Activated gamma-delta T cell treated with anti-CD3 and anti-CD28 coated beads, Interleukin-2, amount 50 U/mL, for 16 hours (primary cell): ENCODE results near the gene MCM6.
"Not testable (repeated sequence)": the region's sequence is repeated elsewhere in the genome, so short reads cannot be mapped to it uniquely, and the experiment has no call there.

Experiments used
- DNase-seq: peaks from one replicate; pipeline ENCODE4 v3.0.0-alpha.2; 2020; ENCODE audit warnings: low read depth

The MCM6 gene

GRCh38 chr2:135876066-135876711, at the start of gene MCM6:
Gene MCM6 (minus strand): TSS chr2:135876443. CDS start chr2:135876365, 78 bp downstream.
- DNase-seq, result peak; percentile 97

DNA sequence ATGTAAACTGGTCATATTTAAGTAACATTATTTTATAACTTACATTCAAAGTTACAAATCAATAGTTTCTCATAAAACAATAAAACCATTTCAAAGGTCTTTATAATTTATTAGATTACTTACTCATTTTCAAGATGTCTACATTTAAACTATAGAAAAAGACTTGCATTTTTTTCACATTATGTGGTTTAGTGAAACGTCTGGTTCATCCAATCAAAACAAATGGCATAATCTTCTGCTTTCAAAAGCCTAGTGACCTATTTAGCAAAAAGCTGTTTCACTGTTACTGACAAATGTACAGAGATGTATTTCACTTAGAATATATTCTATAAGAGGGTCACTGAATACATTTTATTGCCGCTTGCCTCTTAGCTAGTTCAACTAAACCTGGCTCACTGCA, 49.3 kb upstream of the MCM6 start:
- no peak for DNase-seq

DNA sequence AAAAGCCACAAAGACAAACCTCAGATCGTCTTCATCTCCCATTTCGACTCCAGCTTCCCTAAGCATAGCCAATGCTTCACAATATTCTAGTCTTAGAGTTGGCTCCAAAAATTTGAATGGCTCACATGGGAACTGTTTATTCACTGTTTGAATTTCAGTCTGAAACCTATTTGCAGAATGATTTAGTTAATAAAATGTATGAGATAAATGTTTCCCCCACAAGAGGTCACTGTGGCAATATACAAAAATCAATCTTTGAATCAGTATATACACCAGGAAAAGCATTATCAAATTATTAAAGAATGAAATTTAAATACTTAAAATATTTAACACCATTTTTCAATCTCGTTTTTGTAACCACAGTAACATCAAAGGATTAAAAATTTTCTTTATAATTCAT, 40.0 kb upstream of the MCM6 start:
- no peak for DNase-seq

GRCh38 chr2:135914485-135914884, 38.2 kb upstream of the MCM6 start:
- DNase-seq, result no peak

DNA sequence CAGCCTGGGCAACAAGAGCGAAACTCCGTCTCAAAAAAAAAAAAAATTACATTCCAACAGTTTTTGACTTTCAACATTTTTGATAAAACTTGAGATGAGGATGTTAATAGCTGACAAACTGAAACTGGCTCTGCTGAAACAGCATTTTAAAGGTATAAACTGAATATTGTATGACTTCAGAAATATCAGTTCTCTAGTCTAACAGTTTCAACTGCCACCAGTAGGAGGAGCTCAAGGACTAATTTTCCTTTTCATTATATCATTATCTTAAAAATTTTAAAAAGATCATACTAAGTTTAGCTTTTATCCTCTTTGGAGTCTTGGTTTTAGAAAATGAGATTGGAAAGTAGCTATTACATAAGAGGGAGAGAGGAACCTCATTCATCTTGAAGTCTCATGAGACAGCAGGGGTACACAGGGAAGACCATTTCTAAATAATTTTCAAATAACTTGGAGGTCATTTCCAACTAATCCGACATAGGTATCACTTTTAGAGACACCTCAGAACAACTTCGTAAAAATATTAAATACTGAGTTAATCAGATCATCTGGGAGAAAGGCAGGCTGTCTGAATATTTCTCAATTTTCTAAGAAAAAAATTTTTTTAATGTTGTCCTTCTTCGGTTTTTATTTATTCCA, 37.6 kb upstream of the MCM6 start:
- peak; percentile 25 for DNase-seq

- no peak for DNase-seq
Measured at GRCh38 chr2:135909976-135910375, 33.7 kb upstream of the MCM6 start.

GRCh38 chr2:135905679-135906078, 29.4 kb upstream of the MCM6 start:
- no peak for DNase-seq

DNA sequence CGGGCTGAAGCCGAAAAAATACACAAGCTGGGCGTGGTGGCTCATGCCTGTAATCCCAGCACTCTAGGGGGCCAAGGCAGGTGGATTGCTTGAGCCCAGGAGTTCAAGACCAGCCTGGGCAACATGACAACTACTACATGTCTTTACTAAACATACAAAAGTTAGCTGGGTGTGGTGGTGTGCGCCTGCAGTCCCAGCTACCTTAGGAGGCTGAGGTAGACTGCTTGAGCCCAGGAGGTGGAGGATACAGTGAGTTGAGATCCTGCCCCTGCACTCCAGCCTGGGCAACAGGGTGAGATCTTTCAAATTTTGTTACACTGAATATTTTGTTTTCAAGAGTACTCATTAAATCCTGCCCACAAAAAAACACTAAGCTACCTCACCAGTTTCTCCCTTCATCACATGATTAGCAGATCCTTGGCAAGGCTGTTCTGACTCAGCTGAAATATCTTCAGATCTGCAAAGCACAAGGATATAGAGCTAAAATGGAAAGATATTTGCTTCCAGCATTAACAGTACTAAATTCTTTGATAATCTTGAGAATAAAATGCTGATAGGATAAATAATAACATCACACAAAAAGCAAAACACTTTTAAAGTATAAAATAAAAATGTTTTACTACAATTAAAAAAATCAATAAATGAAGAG, 28.2 kb upstream of the MCM6 start:
- DNase-seq, result no peak

- no peak for DNase-seq
Measured at GRCh38 chr2:135903650-135904049, 27.4 kb upstream of the MCM6 start.

- no peak for DNase-seq
Measured at GRCh38 chr2:135899567-135899966, 23.3 kb upstream of the MCM6 start.

- DNase-seq, result no peak
Measured at GRCh38 chr2:135898234-135898786, 22.1 kb upstream of the MCM6 start.

- no peak for DNase-seq
Measured at GRCh38 chr2:135894930-135895329, 18.7 kb upstream of the MCM6 start.

- DNase-seq, result no peak
Measured at GRCh38 chr2:135893374-135893794, 17.1 kb upstream of the MCM6 start.

- DNase-seq, result no peak
Measured at GRCh38 chr2:135890835-135891234, 14.6 kb upstream of the MCM6 start.

GRCh38 chr2:135890149-135890548, 13.9 kb upstream of the MCM6 start:
- no peak for DNase-seq

- DNase-seq, result not testable (repeated sequence)
Measured at GRCh38 chr2:135888587-135888986, 12.3 kb upstream of the MCM6 start.

DNA sequence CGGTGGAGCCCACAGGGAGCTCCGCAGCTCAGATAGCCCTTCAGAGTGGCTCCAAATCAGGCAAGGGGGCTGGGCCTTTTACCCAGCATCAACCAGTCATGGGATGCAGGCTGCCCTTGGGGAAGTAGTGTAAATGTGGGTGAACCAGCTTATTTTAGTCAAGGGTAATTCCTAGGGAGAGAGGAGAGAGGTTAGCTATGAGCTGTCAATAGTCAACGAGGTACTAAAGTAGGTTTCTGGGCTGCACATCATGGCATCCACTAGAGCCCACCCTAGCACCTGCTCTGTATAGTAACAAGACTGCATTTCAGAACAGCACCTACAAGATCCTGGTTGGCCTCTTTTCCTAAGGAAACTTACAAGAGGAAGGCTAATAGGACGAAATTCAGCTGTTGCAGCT, 9.5 kb upstream of the MCM6 start:
- no peak for DNase-seq

GRCh38 chr2:135882415-135882814, 6.2 kb upstream of the MCM6 start:
- DNase-seq, result no peak

GRCh38 chr2:135876770-135877169, 527 bp upstream of the MCM6 start:
- not testable (repeated sequence) for DNase-seq

- peak; percentile 61 for DNase-seq
Measured at GRCh38 chr2:135875491-135876065, 665 bp downstream of the MCM6 start.

DNA sequence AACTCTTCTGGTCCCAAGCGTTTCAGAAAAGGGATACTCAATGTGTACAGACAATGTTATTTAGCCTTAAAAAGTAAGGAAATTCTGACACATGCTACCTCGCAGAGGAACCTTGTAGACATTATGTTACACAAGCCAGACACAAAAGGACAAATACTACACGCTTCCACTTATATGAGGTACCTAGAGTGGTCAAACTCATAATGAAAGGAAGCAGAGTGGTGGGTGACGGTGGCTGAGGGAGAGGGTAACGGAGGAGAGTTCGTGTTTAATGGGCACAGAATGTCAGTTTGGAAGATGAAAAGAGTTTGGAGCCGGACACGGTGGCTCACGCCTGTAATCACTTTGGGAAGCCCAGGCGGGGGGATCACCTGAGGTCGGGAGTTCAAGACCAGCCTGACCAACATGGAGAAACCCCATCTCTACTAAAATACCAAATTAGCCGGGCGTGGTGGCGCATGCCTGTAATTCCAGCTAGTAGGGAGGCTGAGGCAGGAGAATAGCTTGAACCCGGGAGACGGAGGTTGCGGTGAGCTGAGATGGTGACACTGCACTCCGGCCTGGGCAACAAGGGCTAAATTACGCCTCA, 1.4 kb downstream of the MCM6 start:
- DNase-seq, result no peak

DNA sequence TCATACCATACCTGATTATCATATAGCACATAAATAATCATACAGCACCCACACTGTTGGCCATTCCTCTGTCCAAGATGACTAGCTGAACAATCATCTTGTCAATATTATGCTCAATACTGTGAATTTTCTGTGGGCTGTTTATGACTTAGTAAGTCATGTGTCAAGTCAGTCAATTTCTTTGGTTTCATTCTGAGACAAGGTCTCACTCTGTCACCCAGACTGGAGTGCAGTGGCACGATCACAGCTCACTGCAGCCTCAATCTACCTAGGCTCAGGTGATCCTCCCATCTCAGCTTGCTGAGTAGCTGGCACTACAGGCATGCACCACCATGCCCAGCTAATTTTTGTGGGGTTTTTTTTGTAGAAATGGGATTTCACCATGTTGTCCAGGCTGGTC, 5.7 kb downstream of the MCM6 start:
- DNase-seq, result no peak
